AG04450 (cell line): ENCODE data around the gene PDE11A. TPM values are rescaled to one million over a fixed set of nuclear protein-coding genes. Genes with fewer than 3 reads are reported as not detected.

Experiments used
- CTCF ChIA-PET: fragments of 300-600, 350-600 bp; formaldehyde crosslinking; extraction: SDS; loops from one replicate; lab custom pipeline; 2022; ENCODE audit warnings: antibody characterized with exemption, inconsistent platforms; lab: Charles Lee
- POLR2A ChIA-PET: fragments of 350-600 bp; formaldehyde crosslinking; extraction: SDS; loops from one replicate; lab custom pipeline; 2021; ENCODE audit warnings: antibody characterized with exemption, inconsistent platforms; lab: Yijun Ruan, JAX
- DNase-seq: peaks from one replicate; pipeline ENCODE4 v3.0.0-alpha.2; 2011; ENCODE audit warnings: low read depth, low spot score
- H3K27ac ChIP-seq: one replicate; pipeline ENCODE4 v1.5.1; 2012; ENCODE audit warnings: low read depth, low read length, control low read depth
- H3K27me3 ChIP-seq: one replicate; pipeline ENCODE4 v1.6.0; 2012; ENCODE audit warnings: low read length; ENCODE audit not compliant: control insufficient read depth, insufficient read depth
- H3K4me3 ChIP-seq: 2 replicates; pipeline ENCODE4 v1.5.1; 2011; ENCODE audit warnings: mild to moderate bottlenecking, low read depth, low read length, control low read depth
- H3K9me3 ChIP-seq: 2 replicates; pipeline ENCODE4 v1.5.1; 2012; ENCODE audit warnings: low read length; ENCODE audit not compliant: control insufficient read depth, insufficient read depth
- CTCF ChIP-seq: IDR thresholded peaks from 2 replicates; pipeline ENCODE4 v1.5.1; 2011; ENCODE audit warnings: low read depth, low read length, control low read depth, inconsistent platforms
- polyA plus RNA-seq: library from polyadenylated mRNA; depleted of rRNA; stranded (reverse); fragments of >200 nt; gene quantifications from 2 replicates; pipeline ENCODE4 v1.2.3, GENCODE V29; 2011

Gene PDE11A
- polyA plus RNA-seq, 1 experiment = 0.24 TPM

- Histone ChIP-seq H3K9me3 (no peaks in the 10 kb centered on the region), H3K27me3 (peaks cover 11% of the 10 kb centered on the region), H3K4me3 (no peak overlapping the region), H3K27ac (no peak overlapping the region)
- no peak for DNase-seq
- ChIA-PET CTCF (interaction anchor here (1.3 to 2.5 kb wide), 3 partner anchors 11 to 258 kb away, joined by 5 to 11 read pairs (median 5); no protein-coding TSS in a partner anchor), POLR2A (no interaction called here)
- TF ChIP-seq CTCF = no peak
Measured at GRCh38 chr2:177592945-177593344, 479.6 kb downstream of the PDE11A start.

GRCh38 chr2:177592397-177592796, 480.2 kb downstream of the PDE11A start:
- ChIA-PET CTCF (interaction anchor here (1.3 to 2.5 kb wide), 3 partner anchors 12 to 257 kb away, joined by 5 to 11 read pairs (median 5); no protein-coding TSS in a partner anchor), POLR2A (no interaction called here)
- peaks cover 6% of the 10 kb centered on the region for H3K27me3 ChIP-seq
- no peak overlapping the region for H3K4me3 ChIP-seq
- TF ChIP-seq CTCF = no peak
- no peak overlapping the region for H3K27ac ChIP-seq
- H3K9me3 ChIP-seq = no peaks in the 10 kb centered on the region
- no peak for DNase-seq

- TF ChIP-seq CTCF = no peak
- no peak for DNase-seq
- Histone ChIP-seq H3K4me3 (no peak overlapping the region), H3K27ac (no peak overlapping the region), H3K9me3 (no peaks in the 10 kb centered on the region), H3K27me3 (peaks cover 5% of the 10 kb centered on the region)
- ChIA-PET POLR2A (no interaction called here), CTCF (interaction anchor here (0.6 to 1.1 kb wide), 4 partner anchors 11 to 106 kb away, joined by 3 to 6 read pairs (median 4); no protein-coding TSS in a partner anchor)
Measured at GRCh38 chr2:177589186-177589585, 483.4 kb downstream of the PDE11A start.

- CTCF ChIA-PET = interaction anchor here (1.1 kb wide), 2 partner anchors 12 to 16 kb away, joined by 3 to 6 read pairs; no protein-coding TSS in a partner anchor
- no peaks in the 10 kb centered on the region for H3K9me3 ChIP-seq
Measured at GRCh38 chr2:177588671-177589070, 483.9 kb downstream of the PDE11A start.

More at GRCh38 chr2:177588671-177589070, 483.9 kb downstream of the PDE11A start:
- Histone ChIP-seq H3K27ac (no peak overlapping the region), H3K27me3 (peaks cover 5% of the 10 kb centered on the region), H3K4me3 (no peak overlapping the region)
- POLR2A ChIA-PET = no interaction called here
- no peak for DNase-seq
- no peak for TF ChIP-seq CTCF
